GM19468 (cell line): Measurements from ENCODE around the gene FLNB.

Source experiments
- ATAC-seq: cut with Tn5 transposase; IDR thresholded peaks from one replicate; pipeline ENCODE4 v1.9.1; 2021; ENCODE audit warnings: mild to moderate bottlenecking, moderate library complexity, moderate number of reproducible peaks; ENCODE audit not compliant: unreplicated experiment; ENCODE audit errors: extremely low read depth

Gene FLNB

DNA sequence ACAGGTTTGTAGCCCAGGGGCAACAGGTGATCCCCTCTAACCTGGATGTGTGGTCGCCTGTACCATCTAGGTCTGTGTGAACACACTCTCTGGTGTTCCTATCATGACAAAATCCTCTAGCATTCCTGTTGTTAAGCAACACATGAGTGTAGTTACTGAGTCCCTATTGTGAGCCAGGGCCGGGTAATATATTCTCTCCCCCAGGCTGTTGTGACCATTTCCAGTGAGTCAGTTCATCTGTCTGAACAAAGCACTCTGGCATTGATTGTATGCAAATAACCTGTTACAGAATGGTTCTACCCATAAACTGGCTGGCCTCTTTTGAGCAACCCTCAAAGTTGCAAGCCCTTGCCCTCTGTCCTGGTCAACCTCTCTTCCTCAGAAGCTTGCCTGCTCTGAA is 2.6 kb upstream of the FLNB start:
- ATAC-seq: no peak

DNA sequence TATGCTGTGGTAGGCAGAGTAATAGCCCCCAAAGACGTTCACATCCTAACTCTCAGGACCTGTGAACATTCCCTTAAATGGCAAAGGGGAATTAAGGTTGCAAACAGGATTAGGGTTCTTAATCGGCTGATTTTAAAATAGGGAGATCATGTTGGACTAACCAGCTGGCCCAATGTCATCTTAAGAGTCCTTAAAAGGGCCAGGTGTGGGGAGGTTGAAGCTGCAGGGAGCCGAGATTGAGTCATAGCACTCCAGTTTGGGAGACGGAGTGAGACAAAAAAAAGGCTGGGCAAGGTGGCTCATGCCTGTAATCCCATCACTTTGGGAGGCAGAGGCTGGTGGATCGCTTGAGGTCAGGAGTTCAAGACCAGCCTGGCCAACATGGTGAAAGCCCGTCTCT is 1.6 kb upstream of the FLNB start:
- no peak for ATAC-seq

DNA sequence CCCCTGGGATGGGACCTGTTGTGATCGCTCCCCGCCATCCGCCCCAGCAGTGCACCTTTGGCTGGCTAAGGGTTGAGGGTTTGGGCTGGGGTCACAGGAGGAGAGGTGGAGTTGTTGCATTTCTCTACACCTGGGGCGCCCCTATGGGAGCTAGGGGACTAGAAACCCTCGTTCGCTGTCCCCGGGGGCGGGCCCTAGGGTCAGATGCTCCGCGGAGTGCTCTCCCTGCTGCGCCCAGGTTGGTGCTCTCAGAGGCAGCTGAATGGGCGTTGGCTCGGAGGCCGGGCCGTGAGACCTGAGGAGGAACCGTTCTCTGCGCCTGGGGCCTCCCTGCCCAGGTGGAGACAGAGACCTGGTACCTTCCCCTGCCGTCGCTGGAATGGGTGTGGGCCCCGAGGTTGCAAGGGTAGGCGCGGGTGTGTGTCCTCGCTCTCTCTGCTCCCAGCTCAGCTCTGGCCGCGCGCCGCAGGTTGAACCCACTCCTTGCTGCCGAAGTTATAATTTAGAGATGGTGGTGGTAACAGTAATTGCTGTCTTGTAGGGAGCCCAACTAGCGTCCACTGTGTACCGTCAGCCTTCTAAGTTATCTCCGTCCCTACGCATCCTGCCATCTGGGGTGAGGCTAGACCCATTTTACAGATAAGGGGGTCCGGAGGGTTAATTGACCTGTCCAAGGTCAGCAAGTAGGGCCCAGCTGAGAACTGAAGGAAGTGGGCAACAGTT is 965 bp downstream of the FLNB start:
- no peak for ATAC-seq

DNA sequence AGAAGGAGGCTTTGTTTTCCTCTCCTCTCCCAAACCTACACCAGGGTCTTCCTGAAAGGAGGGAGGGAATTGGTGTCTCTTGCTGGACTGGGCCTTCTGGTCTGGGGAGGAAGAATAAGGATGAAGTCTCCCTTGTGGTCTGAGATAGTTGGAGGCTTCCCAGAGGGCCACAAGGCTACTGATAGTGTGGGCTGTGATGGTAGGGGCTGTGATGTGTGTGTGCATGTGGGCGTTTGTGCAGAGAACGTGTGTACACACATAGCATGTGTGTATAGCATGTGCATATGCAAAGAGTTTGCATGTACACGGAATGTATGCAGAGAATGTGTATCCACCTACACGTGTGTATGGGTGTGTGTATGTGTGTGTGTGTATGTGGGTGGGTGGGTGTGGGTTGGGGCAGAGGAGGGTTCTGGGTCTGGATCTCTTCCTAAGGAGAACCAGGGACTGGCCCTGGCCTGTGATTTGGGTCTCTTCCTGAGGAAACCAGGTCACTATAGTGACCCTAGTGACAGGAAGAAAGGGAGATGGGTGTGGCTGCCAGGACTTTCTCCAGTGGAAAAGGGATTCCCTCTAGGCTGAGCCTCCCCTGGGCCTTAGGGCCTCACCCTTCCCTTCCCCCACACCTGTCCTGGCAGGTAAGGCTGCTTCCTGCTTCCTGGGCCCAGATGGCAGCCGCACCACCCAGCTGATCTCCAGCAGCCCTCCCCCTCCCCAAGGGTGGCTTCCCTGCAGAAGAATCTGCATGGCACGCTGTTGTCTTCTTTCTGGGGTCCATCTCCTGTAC is 1.7 kb downstream of the FLNB start:
- ATAC-seq: no peak

DNA sequence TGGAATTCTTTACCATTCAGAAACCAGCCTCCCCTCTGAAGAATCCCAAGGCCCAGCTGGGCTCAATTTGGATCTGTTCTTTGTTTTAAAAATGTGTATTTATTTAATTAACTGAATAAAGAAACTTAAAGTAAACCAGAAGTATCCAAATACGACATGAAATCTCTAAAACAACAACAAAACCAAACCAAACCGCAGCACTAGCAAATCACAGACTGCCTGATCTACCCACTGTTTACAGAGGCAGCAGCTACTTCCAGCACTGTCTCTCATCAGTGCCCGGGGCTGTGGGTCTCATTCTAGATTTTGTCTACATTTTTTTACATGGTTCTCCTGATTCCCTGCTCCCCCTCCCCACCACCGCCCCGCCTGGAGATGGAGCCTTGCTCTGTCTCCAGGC is 2.3 kb downstream of the FLNB start:
- ATAC-seq: no peak

DNA sequence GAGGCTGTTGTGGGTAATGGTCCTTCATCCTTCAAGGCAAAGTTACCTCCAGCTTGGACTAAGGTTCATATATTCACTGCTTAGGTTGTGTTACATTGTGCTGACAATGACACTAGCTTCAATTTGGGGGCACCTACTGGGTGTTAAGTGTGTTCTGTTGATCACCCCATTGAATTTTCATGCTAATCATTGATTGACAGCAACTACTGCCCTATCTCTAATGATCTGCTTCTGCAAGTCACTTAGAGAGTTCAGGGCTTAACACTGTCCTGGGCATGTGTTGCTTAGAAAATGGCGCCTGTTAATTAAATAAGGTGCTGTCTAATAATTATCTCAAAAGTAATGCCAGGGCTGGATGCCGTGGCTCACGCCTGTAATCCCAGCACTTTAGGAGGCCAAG is 3.4 kb downstream of the FLNB start:
- ATAC-seq: no peak

DNA sequence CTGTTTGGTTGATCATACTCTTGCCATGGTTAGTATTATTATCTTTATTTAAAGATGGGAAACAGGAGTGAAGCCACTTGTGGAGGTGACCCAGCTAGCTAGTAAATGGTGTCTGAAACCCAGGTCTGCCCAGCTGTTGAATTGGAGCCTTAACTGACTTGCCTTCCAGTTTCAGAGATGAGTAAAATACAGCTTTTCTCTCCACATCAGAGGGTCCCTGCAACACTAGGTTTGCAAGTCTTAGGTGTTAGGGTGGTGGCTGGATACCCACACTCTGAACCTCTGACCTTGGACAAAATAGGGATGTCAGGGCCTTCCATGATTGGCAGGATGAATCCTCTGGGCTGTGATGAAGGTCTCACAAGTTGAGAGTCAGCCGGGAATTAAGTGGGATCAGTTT is 4.1 kb downstream of the FLNB start:
- no peak for ATAC-seq

DNA sequence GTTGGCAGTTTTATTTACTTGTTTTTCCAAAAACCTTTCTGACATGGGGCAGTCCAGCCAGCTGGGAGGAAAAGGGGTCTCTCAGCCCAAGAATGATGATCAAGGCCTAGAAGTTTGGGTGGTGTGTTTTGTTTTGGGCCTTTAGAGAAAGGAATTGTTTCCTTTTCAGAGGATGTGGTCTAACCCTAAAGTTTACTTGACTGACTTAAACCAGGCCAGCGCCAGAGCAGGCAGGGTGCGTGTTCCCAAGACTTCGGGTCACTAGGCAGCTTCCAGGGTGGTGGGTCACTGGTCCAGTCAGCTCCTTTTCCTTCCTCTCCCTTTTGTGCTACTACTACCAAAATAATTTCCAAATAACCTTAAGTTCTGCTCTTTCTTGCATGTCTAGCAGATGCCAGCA is 4.9 kb downstream of the FLNB start:
- no peak for ATAC-seq

DNA sequence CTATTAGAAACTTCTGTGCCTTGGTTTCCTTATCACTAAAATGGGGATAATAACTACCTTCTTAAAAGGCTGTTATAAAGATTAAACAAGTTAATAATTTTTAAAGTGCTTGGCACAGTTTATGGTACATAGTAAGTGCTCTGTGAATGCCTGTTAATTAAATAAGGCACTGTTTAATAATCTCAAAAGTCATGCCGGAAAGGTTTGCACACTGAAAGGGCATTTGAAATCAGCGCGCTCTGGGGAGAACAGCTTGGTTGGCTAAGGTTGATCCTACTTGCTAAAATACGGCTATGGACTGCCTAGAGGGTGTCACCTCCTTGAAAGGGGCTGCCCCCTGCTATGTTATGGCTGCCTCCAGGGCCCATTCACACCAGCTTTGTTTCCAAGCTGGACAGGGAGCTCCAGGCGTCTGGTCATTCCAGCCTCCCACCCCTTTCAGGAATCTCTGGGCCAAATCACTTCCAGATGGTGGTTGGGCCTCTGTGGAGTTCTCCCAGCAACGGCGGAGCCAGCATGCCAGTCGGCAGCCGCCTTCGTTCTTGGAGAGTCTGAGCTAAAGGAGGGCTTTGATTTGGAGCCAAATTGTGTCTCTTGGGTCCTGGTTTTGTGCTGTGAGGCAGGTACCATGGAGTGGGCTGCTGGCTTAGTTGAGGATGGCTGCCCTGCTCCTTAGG is 5.9 kb downstream of the FLNB start:
- ATAC-seq: no peak

DNA sequence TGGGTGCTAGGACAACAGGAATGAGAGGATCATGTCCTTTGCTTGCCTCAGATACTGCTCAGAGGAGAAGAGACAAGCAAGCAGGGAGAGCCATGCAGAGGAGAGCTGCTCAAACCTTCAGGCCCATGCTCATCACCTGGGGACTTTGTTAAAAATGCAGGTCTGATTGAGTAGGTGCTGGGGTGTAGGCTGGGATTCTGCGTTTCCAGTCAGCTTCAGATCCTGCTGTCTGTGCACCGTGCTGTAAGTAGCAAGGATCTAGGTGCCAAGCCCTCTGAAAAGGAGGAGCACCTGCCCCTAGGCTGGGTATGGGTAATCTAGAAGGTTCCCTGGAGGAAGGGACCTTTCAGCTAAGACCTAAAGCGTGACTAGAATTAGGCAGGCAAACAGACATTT is 7.3 kb downstream of the FLNB start:
- no peak for ATAC-seq

DNA sequence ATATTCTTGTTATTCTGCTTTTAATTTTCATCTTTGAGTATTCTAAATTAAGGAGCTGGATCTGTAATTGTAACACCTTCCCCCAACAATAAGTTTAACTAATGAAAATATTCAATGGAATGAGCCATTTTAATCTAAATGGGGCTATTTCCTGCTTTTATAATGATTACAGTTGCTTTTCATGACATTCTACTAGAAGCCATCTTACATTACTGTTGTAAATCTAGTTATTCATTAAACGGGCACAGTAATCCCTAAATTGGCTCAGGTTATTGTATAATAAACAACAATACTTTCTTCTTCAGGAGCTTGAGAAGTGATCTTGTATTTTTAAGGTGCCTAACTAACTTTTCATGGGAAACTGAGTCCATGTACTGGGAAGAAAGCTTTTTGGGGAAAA is 8.5 kb downstream of the FLNB start:
- no peak for ATAC-seq

DNA sequence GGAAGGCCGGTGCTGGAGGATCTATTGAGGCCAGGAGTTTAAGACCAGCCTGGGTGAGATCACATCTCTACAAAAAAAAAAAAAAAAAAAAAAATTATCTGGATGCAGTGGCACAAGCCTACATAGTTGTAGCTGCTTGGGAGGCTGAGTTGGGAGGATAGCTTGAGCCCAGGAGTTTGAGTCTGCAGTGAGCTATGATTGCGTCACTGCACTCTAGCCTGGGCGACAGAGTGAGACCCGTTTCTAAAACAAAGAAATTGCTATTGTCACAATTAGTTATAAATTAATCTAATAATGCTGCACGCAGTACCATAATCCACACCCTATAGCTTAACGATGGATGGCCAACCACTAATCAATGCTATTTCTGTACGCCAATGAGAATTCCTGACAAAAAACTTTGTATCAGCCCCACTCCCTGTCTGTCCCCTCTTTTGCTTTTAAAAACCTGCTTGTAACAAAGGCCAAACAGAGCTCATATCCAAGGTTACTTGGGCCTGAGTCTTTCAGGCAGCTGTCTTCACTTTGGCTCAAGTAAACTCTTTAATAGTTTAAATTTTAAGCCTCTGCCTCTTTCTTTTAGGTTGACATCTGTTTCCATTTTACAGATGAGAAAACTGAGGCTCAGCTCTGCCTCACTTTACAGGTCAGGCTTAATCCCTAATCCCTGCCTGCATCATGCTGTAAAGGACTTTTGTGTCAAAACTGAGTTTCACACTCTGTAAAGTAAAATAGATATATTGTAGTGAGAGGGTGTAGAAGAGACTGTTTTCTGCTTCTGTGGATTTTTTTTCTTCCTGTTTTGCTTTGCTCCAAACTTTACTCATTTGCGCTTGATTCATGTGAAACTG is 10.9 kb downstream of the FLNB start:
- no peak for ATAC-seq

DNA sequence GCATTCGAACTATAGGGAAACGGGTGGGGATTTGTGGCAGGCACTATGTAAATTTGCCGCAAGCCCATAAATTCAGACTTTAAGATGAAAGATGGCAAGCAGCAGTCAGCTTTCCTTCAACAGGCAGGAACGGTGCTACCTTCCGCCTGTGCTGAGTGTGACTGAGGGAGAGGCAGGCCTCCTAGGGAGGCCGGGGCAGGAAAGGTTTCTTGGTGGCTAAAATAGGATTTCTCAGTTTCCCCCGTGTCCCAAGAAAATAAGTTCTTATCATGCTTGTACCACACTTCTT is 12.5 kb downstream of the FLNB start:
- ATAC-seq: no peak

DNA sequence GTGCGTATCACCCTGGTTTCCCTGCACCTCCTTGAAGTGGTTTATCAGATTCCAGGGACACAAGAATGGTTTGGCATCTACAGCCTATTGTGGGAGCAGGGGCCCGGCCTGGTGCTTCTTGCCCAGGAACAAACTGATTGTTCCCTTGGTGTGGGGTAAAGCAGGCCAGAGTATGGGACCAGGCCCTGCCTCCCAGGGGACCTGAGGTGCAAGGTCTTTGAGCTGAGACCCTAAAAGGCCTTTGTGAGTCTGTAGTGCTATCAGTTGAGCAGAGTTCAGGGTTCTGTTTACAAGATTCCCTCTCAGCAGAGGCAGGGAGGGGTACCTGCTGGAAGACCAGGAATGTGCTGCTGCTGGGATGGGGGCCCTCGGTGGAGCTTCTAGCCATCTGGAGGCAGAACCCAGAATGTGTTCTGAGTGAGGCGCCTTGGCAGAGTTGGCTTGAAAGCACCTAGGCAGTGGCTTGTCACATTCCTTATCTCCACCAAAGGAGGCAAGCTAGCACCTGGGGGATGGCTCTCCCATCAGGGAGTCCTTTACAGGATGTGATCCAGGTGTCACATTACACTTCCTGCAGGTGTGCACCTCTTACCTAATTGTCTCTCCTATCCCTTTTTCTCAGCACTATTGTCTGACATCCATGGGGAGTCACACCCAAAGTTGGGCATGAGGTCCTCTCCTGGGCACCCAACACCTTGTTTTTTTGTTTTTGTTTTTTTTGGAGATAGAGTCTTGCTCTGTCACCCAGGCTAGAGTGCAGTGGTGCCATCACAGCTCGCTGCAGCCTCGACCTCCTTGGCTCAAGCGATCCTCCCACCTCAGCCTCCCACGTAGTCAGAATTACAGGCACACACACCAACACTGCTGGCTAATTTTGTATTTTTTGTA is 13.1 kb downstream of the FLNB start:
- no peak for ATAC-seq

DNA sequence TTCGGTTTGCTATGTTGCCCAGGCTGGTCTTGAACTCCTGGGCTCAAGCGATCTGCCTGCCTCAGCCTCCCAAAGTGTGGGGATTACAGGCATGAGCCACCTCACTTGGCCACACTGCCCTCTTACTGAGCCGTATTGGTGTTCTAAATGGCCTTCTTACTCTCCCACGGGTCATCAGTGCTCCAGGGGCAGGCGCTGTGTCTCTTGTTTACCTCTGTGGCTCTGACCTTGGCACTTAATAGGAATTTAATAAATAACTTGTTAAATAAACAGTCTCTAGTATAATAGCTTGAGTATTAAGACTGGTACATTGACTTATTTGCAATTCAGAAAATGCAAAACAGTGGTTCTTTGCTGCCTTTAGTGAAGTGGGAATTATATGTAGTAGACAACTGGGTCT is 13.7 kb downstream of the FLNB start:
- ATAC-seq: no peak

DNA sequence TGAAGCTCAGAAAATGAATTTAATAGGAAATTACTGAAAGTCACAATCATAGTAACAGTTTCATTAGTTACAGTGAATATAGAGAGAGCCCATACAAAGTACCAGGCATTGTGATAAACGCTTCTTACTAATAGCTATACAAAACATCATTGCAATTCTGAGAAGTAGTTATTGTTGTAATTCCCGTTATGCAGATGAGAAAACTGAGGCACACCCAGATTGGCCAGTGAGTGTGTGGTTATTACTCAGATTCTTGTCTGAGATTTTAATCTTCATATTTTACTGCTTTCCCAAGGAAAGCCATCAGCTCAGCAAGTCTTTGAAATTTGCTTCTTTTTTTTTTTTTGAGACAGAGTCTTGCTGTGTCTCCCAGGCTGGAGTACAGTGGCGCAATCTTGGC is 14.3 kb downstream of the FLNB start:
- no peak for ATAC-seq

DNA sequence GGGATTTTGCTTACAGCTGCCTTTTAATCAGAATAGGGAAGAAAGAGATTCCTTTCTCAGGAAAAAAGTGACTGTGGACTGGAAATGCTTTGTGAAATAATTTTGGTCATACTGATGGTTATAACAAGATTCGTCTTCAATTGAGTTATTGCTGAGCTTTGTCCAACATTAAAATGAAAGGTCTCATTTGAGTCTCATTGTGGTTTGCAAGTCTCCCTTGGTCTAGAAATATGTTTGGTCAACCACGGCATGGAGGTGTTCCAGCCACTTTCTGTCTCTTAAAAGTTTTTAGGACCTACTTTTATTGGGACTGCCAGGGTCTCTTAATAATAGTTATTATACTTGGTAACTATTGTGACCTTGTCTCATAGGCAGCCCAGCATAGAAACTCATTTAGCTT is 15.3 kb downstream of the FLNB start:
- ATAC-seq: no peak

DNA sequence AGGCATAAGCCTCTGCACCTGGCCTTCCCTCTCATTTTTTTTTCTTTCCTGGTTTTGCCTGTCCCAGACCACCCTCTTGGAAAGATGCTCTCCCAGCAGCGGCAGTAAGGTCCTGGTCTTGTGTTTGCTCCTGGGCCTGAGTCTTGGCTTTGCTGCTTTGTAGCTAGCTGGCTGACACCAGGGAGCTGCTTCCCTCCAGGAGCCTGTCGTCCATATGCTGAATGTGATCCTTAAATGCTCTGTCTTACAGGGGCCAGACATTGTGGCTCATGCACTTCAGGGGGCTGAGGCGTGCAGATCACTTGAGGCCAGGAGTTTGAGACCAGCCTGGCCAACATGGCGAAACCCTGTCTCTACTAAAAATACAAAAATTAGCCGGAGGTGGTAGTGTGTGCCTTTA is 17.2 kb downstream of the FLNB start:
- no peak for ATAC-seq

DNA sequence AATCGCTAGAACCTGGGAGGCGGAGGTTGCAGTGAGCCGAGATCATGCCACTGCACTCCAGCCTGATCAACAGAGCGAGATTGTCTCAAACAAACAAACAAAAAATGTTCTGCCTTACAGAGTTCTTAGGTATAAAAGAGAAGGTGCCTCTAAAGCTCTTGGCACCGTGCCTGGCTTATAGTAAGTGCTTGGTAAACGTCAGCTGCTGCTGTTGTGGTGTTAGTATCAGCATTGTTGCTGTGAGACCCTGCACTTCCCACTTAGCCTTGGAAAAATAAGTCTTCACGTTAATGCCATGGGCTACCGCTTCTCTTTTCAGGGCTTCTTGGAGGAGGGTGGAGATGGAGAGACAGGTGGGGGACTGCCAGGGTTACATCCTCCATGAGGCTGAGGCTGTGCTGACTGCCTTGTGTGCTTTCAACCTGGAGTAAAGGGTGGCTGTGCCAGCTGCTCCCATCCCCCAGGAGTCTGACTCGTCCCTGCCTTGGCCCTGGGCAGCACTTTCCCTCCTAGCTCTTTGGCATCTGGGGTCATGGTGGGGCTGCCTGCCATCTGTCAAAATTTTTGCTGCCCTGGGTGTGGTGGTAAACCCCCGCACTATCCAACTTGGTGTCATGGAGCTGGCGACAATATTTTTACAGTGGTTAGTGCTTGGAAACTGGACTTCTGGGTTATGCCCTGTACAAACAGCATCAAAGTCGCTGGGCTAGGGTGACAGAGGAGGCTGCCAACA is 17.8 kb downstream of the FLNB start:
- ATAC-seq: no peak
